GM12878 (cell line): Measurements from ENCODE around the gene GNGT1. TPM values are rescaled to one million over a fixed set of nuclear protein-coding genes. Genes with fewer than 3 reads are reported as not detected.

ENCODE experiments used
- ATF3 ChIP-seq: IDR thresholded peaks from 2 replicates; pipeline ENCODE4 v1.6.1; 2011; ENCODE audit warnings: low read depth, mild to moderate bottlenecking, low read length, moderate library complexity, borderline replicate concordance; ENCODE audit errors: extremely low read depth
- CBX3 ChIP-seq: fragments of 200-600 bp; sonication (generic); IDR thresholded peaks from 2 replicates; pipeline ENCODE4 v1.6.1; 2016; ENCODE audit warnings: low read depth, borderline replicate concordance
- CTCF ChIP-seq, 3 experiments: IDR thresholded peaks in 2 of 3; conservative IDR thresholded peaks in 1 of 3; 2 replicates each; pipeline ENCODE4 v1.5.1; 2011; ENCODE audit warnings: low read depth in 3 of 3, low read length in 3 of 3, mild to moderate bottlenecking in 3 of 3, control low read depth in 2 of 3, moderate library complexity in 2 of 3, inconsistent platforms in 1 of 3, mixed read lengths in 1 of 3; ENCODE audit not compliant: control insufficient read depth in 2 of 3, insufficient read depth in 1 of 3; ENCODE audit errors: extremely low read depth in 1 of 3
- CUX1 ChIP-seq: IDR thresholded peaks from 2 replicates; pipeline ENCODE4 v1.6.1; 2012; ENCODE audit warnings: improper control_type of control experiment, low read depth, low read length; ENCODE audit not compliant: insufficient replicate concordance
- ESRRA ChIP-seq: IDR thresholded peaks from 2 replicates; pipeline ENCODE4 v1.6.1; 2012; ENCODE audit warnings: mild to moderate bottlenecking, low read length, improper control_type of control experiment
- GATAD2B ChIP-seq: fragments of 450-650 bp; conservative IDR thresholded peaks from 2 replicates; pipeline ENCODE4 v1.6.1; 2017; ENCODE audit warnings: low read depth, mild to moderate bottlenecking, moderate library complexity
- JUNB ChIP-seq: IDR thresholded peaks from 2 replicates; pipeline ENCODE4 v1.6.1; 2016; ENCODE audit warnings: antibody characterized with exemption, mild to moderate bottlenecking
- KAT2A ChIP-seq: conservative IDR thresholded peaks from 2 replicates; pipeline ENCODE4 v1.6.1; 2011; ENCODE audit warnings: low read depth, low read length; ENCODE audit not compliant: control insufficient read depth
- SMARCA5 ChIP-seq: fragments of 450-650 bp; IDR thresholded peaks from 2 replicates; pipeline ENCODE4 v1.6.1; 2017; ENCODE audit warnings: mild to moderate bottlenecking
- SPI1 ChIP-seq: IDR thresholded peaks from 2 replicates; pipeline ENCODE4 v1.6.1; 2011; ENCODE audit warnings: low read depth, mild to moderate bottlenecking, low read length, moderate library complexity, borderline replicate concordance; ENCODE audit not compliant: insufficient read depth
- STAT1 ChIP-seq: fragments of 450-650 bp; conservative IDR thresholded peaks from 2 replicates; pipeline ENCODE4 v1.6.1; 2014; ENCODE audit warnings: antibody characterized with exemption, mild to moderate bottlenecking
- SUPT20H ChIP-seq: IDR thresholded peaks from 2 replicates; pipeline ENCODE4 v1.6.1; 2011; ENCODE audit warnings: low read depth, mild to moderate bottlenecking, low read length, moderate library complexity, borderline replicate concordance; ENCODE audit not compliant: control insufficient read depth
- TCF12 ChIP-seq: IDR thresholded peaks from 2 replicates; pipeline ENCODE4 v1.6.1; 2011; ENCODE audit warnings: low read depth, mild to moderate bottlenecking, low read length
- USF1 ChIP-seq: IDR thresholded peaks from 2 replicates; pipeline ENCODE4 v1.6.1; 2011; ENCODE audit warnings: borderline replicate concordance, low read depth, mild to moderate bottlenecking, moderate library complexity, mixed read lengths, low read length; ENCODE audit not compliant: insufficient read depth; ENCODE audit errors: extremely low read length
- ZNF384 ChIP-seq: IDR thresholded peaks from 2 replicates; pipeline ENCODE4 v1.6.1; 2012; ENCODE audit warnings: low read depth, mild to moderate bottlenecking, low read length, improper control_type of control experiment, borderline replicate concordance
- polyA plus RNA-seq, 11 experiments: library from polyadenylated mRNA; depleted of rRNA in 4 of 11; unstranded in 6 of 11; stranded (reverse) in 5 of 11; fragments of >200 nt; fragmentation: Nextera tagmentation in 4 of 11; fragmentation: Illumina TruSeq in 1 of 11; extraction: Ambion mirVana in 4 of 11; extraction: Trizol in 1 of 11; gene quantifications; 1 replicate in 1 of 11; 2 replicates in 10 of 11; pipeline versions ENCODE4 v1.2.1 to v1.2.3, GENCODE V29; 2011 to 2016; ENCODE audit warnings: inconsistent platforms in 2 of 11, missing spikeins in 2 of 11, low read depth in 1 of 11
- total RNA-seq, 4 experiments: library from RNA; depleted of rRNA in 3 of 4; stranded (reverse); fragments of >200 nt in 3 of 4; fragmentation: Illumina TruSeq in 1 of 4; extraction: Trizol in 1 of 4; gene quantifications; 2 replicates each; pipeline versions ENCODE4 v1.2.1 to v1.2.3, GENCODE V29; 2013 to 2021
- TF ChIP-seq, protein P1 (sequence below): IDR thresholded peaks from 2 replicates; pipeline ENCODE4 v1.6.1; 2012; ENCODE audit warnings: low read length, inconsistent platforms
- TF ChIP-seq, protein P2 (sequence below): fragments of 450-650 bp; IDR thresholded peaks from 2 replicates; pipeline ENCODE4 v1.6.1; 2017; ENCODE audit warnings: antibody characterized with exemption, mild to moderate bottlenecking, moderate library complexity

Gene GNGT1
- total and polyA plus RNA-seq, 10 of the 15 experiments (the other 5 are each of a cell fraction or from before 2014, with no cell fraction given) = not detected

DNA sequence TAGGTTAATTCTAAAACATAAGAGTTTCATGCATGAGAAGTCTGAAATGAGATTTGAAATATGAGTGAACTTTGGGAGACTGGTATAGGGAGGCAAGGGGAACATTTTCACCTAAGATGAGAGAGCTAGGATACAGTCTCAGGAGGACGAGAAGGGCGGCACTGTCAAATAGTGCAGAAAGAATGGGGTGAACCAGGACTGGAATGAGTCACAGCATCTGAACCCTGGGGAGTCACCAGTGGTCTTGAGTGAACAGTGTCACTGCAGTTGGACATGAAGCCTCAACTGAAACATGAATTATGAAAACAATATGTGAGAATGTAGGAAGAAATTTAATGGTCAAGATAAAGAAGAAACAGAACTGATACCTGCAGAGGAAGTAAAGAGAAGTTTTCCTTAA lies 48.9 kb downstream of the GNGT1 start (continued):
- TF ChIP-seq ATF3 (no peak), KAT2A (no peak), CTCF (IDR thresholded peaks at IDR 0.05 in 2 of 3, conservative IDR thresholded peaks at IDR 0.05 in 1 of 3; ENCODE audit: control insufficient read depth in 2 of 3, extremely low read depth in 1 of 3, insufficient read depth in 1 of 3, low read depth in 3 of 3, low read length in 3 of 3) (no peak), SMARCA5 (no peak), GATAD2B (no peak), SUPT20H (no peak), SPI1 (no peak), JUNB (peak; percentile 81), CUX1 (no peak), STAT1 (no peak), CBX3 (no peak), USF1 (no peak), TCF12 (no peak), ESRRA (no peak), ZNF384 (no peak)
- TF ChIP-seq, protein P1, sequence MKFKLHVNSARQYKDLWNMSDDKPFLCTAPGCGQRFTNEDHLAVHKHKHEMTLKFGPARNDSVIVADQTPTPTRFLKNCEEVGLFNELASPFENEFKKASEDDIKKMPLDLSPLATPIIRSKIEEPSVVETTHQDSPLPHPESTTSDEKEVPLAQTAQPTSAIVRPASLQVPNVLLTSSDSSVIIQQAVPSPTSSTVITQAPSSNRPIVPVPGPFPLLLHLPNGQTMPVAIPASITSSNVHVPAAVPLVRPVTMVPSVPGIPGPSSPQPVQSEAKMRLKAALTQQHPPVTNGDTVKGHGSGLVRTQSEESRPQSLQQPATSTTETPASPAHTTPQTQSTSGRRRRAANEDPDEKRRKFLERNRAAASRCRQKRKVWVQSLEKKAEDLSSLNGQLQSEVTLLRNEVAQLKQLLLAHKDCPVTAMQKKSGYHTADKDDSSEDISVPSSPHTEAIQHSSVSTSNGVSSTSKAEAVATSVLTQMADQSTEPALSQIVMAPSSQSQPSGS = no peak
- TF ChIP-seq, protein P2, sequence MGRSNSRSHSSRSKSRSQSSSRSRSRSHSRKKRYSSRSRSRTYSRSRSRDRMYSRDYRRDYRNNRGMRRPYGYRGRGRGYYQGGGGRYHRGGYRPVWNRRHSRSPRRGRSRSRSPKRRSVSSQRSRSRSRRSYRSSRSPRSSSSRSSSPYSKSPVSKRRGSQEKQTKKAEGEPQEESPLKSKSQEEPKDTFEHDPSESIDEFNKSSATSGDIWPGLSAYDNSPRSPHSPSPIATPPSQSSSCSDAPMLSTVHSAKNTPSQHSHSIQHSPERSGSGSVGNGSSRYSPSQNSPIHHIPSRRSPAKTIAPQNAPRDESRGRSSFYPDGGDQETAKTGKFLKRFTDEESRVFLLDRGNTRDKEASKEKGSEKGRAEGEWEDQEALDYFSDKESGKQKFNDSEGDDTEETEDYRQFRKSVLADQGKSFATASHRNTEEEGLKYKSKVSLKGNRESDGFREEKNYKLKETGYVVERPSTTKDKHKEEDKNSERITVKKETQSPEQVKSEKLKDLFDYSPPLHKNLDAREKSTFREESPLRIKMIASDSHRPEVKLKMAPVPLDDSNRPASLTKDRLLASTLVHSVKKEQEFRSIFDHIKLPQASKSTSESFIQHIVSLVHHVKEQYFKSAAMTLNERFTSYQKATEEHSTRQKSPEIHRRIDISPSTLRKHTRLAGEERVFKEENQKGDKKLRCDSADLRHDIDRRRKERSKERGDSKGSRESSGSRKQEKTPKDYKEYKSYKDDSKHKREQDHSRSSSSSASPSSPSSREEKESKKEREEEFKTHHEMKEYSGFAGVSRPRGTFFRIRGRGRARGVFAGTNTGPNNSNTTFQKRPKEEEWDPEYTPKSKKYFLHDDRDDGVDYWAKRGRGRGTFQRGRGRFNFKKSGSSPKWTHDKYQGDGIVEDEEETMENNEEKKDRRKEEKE = no peak
